ENCODE results near the gene NADSYN1. TPM values are rescaled to one million over a fixed set of nuclear protein-coding genes. Genes with fewer than 3 reads are reported as not detected.
"Not testable (repeated sequence)": the region's sequence is repeated elsewhere in the genome, so short reads cannot be mapped to it uniquely, and the experiment has no call there.

Gene NADSYN1
- total RNA-seq, 2 donors from 2014 or later, result 99.7 to 114 TPM

DNA sequence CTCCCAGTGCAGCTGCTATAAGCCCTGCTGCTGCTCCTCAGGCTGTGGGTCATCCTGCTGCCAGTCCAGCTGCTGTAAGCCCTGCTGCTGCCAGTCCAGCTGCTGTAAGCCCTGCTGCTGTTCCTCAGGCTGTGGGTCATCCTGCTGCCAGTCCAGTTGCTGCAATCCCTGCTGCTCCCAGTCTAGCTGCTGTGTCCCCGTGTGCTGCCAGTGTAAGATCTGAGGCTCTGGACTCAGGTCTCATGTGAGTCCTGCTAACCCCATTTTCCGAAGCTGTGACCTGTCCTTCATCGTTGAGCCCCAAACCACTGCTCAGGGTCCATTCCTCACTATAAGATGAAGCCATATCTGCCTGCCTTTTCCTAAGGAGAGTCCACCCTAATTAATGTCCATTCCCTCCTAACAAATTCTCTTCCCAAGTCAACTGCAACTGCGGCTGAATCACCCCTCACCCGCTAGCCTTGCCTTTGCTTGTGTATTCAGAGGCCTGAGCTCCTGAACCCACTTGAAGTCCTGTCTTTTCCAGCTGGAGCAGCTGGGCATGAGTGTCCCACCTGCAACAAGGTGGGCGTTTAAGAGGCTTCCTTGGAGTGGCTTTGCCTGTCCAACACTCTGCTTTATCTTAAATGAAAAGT is 74.7 kb downstream of the NADSYN1 start:
- Mint-ChIP-seq H3K4me1 (no peaks in the 10 kb centered on the region), H3K36me3 (ENCODE audit: low read depth) (no peaks in the 10 kb centered on the region), H3K27me3 (peaks cover 21% of the 10 kb centered on the region), H3K27ac (no peak overlapping the region), H3K4me3 (no peak overlapping the region)
- no peak for ATAC-seq
- DNase-seq, result no peak
- no peaks in the 10 kb centered on the region for H3K9me3 ChIP-seq (ENCODE audit: control insufficient read depth, low read length, poor library complexity, severe bottlenecking)

GRCh38 chr11:71530602-71531001 is 77.6 kb downstream of the NADSYN1 start:
- peak; percentile 44 for ATAC-seq
- Mint-ChIP-seq H3K4me1 (no peaks in the 10 kb centered on the region), H3K27ac (no peak overlapping the region), H3K4me3 (no peak overlapping the region), H3K27me3 (peaks cover 20% of the 10 kb centered on the region), H3K36me3 (ENCODE audit: low read depth) (no peaks in the 10 kb centered on the region)
- no peaks in the 10 kb centered on the region for H3K9me3 ChIP-seq (ENCODE audit: control insufficient read depth, low read length, poor library complexity, severe bottlenecking)
- no peak for DNase-seq

DNA sequence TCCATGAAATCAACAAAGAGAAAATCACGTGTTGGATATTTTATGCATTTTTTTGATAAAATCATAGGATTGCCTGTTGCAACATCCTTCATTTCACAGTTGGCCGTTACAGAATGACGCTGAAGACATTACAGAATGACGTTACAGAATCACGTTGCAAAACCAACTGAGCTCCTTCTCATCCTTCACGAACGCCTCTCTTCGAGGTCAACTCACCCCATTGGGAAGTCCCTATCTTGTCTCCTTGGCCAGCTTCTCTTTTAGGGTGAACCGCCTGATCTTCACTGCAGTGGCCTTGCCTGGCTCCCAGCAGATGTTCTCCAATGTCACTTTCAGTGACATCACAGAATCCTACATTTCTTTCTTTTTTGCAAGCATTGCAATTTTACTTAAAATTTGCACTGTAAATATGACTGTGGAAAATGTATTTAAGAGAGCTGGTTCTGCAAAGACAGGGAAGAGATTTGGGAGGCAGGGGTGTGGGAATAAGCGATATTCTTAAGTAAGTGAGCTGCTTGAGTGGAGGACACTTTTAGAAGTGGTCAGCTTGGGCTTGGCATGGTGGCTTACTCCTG is 79.1 kb downstream of the NADSYN1 start:
- H3K27me3 Mint-ChIP-seq, result peaks cover 15% of the 10 kb centered on the region
- H3K4me1 Mint-ChIP-seq, result peaks cover 2% of the 10 kb centered on the region
- H3K9me3 ChIP-seq (ENCODE audit: control insufficient read depth, low read length, poor library complexity, severe bottlenecking), result no peaks in the 10 kb centered on the region
- no peak overlapping the region for H3K4me3 Mint-ChIP-seq
- no peak for ATAC-seq
- no peak overlapping the region for H3K27ac Mint-ChIP-seq
- peaks cover 5% of the 10 kb centered on the region for H3K36me3 Mint-ChIP-seq (ENCODE audit: low read depth)
- no peak for DNase-seq

DNA sequence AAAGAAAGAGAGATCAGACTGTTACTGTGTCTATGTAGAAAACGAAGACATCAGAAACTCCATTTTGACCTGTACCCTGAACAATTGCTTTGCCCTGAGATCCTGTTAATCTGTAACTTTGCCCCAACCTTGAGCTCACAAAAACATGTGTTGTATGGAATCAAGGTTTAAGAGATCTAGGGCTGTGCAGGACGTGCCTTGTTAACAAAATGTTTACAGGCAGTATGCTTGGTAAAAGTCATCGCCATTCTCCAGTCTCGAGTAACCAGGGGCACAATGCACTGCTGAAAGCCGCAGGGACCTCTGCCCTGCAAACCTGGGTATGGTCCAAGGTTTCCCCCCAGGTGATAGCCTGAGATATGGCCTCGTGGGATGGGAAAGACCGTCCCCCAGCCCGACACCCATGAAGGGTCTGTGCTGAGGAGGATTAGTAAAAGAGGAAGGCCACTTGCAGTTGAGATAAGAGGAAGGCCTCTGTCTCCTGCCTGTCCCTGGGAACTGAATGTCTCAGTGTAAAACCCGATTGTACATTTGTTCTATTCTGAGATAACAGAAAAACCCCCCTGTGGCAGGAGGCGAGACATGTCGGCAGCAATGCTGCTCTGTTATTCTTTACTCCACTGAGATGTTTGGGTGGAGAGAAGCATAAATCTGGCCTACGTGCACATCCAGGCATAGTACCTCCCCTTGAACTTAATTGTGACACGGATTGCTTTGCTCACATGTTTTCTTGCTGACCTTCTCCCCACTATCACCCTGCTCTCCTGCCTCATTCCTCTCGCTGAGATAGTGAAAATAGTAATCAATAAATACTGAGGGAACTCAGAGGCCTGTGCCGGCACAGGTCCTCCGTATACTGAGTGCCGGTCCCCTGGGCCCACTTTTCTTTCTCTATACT is 82.0 kb downstream of the NADSYN1 start:
- not testable (repeated sequence) for ATAC-seq

GRCh38 chr11:71535825-71536224 is 82.8 kb downstream of the NADSYN1 start:
- ATAC-seq (no peak), DNase-seq (no peak)
- peaks cover 8% of the 10 kb centered on the region for H3K36me3 Mint-ChIP-seq (ENCODE audit: low read depth)

More for the DNA sequence above, 82.0 kb downstream of the NADSYN1 start:
- not testable (repeated sequence) for H3K27ac Mint-ChIP-seq; H3K9me3 ChIP-seq (ENCODE audit: control insufficient read depth, low read length, poor library complexity, severe bottlenecking); H3K36me3 Mint-ChIP-seq (ENCODE audit: low read depth); H3K4me1 Mint-ChIP-seq; DNase-seq; H3K4me3 Mint-ChIP-seq
- peaks cover 25% of the 10 kb centered on the region for H3K27me3 Mint-ChIP-seq

GRCh38 chr11:71537537-71537936 is 84.5 kb downstream of the NADSYN1 start:
- H3K36me3 Mint-ChIP-seq (ENCODE audit: low read depth), result peaks cover 11% of the 10 kb centered on the region
- no peak for ATAC-seq
- DNase-seq, result no peak
- no peak overlapping the region for H3K27ac Mint-ChIP-seq
- peaks cover 25% of the 10 kb centered on the region for H3K27me3 Mint-ChIP-seq
- H3K9me3 ChIP-seq (ENCODE audit: control insufficient read depth, low read length, poor library complexity, severe bottlenecking), result no peaks in the 10 kb centered on the region
- peaks cover 3% of the 10 kb centered on the region for H3K4me1 Mint-ChIP-seq
- no peak overlapping the region for H3K4me3 Mint-ChIP-seq

More at GRCh38 chr11:71535825-71536224, 82.8 kb downstream of the NADSYN1 start:
- peaks cover 20% of the 10 kb centered on the region for H3K27me3 Mint-ChIP-seq
- peaks cover 3% of the 10 kb centered on the region for H3K4me1 Mint-ChIP-seq
- peak overlapping the region; percentile 15 for H3K4me3 Mint-ChIP-seq
- no peak overlapping the region for H3K27ac Mint-ChIP-seq
- H3K9me3 ChIP-seq (ENCODE audit: control insufficient read depth, low read length, poor library complexity, severe bottlenecking), result no peaks in the 10 kb centered on the region

GRCh38 chr11:71537977-71538665 is 85.1 kb downstream of the NADSYN1 start, which contains the start of gene KRTAP5-8:
Gene KRTAP5-8 (plus strand): TSS chr11:71538025. CDS start chr11:71538056, 31 bp downstream.
- DNase-seq; H3K27ac Mint-ChIP-seq; ATAC-seq; H3K4me1 Mint-ChIP-seq; H3K4me3 Mint-ChIP-seq; H3K9me3 ChIP-seq (ENCODE audit: control insufficient read depth, low read length, poor library complexity, severe bottlenecking): not testable (repeated sequence)
- Mint-ChIP-seq H3K27me3 (peaks cover 30% of the 10 kb centered on the region), H3K36me3 (ENCODE audit: low read depth) (peaks cover 11% of the 10 kb centered on the region)

DNA sequence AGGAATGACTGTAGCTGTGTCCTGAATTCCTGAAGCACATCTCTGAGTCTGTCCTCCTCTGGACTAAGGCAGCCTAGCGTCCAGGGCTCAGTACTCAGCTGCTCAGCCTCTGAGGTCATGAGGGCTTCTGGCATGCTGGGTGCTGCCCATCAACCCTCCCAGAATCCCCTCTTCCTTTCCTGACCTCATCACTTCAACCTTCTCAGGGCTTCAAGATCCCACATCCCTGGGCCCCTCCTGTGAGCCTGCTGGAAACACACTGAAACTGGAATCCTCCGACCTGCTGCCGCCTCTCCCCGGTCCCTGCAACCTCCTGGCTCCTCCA is 85.6 kb downstream of the NADSYN1 start:
- H3K36me3 Mint-ChIP-seq (ENCODE audit: low read depth), result peaks cover 11% of the 10 kb centered on the region
- H3K27me3 Mint-ChIP-seq, result peaks cover 36% of the 10 kb centered on the region
- peaks cover 8% of the 10 kb centered on the region for H3K4me1 Mint-ChIP-seq
- DNase-seq (no peak), ATAC-seq (no peak)
- no peak overlapping the region for H3K27ac Mint-ChIP-seq
- no peaks in the 10 kb centered on the region for H3K9me3 ChIP-seq (ENCODE audit: control insufficient read depth, low read length, poor library complexity, severe bottlenecking)
- no peak overlapping the region for H3K4me3 Mint-ChIP-seq

GRCh38 chr11:71539017-71539416 is 86.0 kb downstream of the NADSYN1 start:
- H3K9me3 ChIP-seq (ENCODE audit: control insufficient read depth, low read length, poor library complexity, severe bottlenecking), result no peaks in the 10 kb centered on the region
- Mint-ChIP-seq H3K27ac (no peak overlapping the region), H3K4me1 (peaks cover 8% of the 10 kb centered on the region), H3K4me3 (no peak overlapping the region), H3K36me3 (ENCODE audit: low read depth) (peaks cover 11% of the 10 kb centered on the region), H3K27me3 (peaks cover 36% of the 10 kb centered on the region)
- DNase-seq, result no peak
- ATAC-seq, result no peak

- H3K4me3 Mint-ChIP-seq; ATAC-seq; H3K4me1 Mint-ChIP-seq; H3K27ac Mint-ChIP-seq; H3K9me3 ChIP-seq (ENCODE audit: control insufficient read depth, low read length, poor library complexity, severe bottlenecking); DNase-seq: not testable (repeated sequence)
- H3K36me3 Mint-ChIP-seq (ENCODE audit: low read depth), result peaks cover 11% of the 10 kb centered on the region
- H3K27me3 Mint-ChIP-seq, result peaks cover 38% of the 10 kb centered on the region
Measured at GRCh38 chr11:71539971-71540370, 87.0 kb downstream of the NADSYN1 start.

DNA sequence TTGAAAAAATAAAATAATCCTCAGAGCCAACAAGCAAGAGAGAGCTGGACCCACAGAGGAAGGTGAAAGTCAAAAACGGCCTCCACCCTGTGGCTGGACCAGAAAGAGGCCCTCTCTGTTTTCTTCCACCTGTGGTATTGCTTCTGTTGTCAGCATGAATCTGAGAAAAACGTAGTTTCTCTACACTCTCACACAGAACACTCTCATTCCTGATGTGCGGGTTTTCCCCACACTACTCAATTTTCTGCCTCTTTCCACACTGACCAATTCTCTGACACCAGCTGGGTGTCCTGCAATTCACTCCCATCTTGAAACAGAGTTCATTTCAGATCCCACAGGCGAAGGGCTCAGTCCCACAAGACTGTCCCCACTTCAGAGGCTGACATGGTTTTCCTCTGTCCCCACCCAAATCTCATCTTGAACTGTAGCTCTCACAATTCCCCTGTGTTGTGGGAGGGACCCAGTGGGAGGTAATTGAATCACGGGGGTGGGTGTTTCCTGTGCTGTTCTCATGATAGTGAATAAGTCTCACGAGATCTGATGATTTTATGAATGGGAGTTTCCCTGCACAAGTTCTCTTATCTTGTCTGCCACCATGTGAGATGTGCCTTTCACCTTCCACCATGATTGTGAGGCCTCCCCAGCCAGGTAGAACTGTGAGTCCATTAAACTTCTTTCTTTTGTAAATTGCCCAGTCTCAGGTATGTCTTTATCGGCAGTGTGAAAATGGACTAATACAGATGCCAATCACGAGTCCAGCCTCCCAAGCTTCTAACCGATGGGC is 87.7 kb downstream of the NADSYN1 start:
- H3K27ac Mint-ChIP-seq; H3K4me3 Mint-ChIP-seq; H3K9me3 ChIP-seq (ENCODE audit: control insufficient read depth, low read length, poor library complexity, severe bottlenecking); H3K4me1 Mint-ChIP-seq; ATAC-seq; DNase-seq: not testable (repeated sequence)
- Mint-ChIP-seq H3K36me3 (ENCODE audit: low read depth) (peaks cover 11% of the 10 kb centered on the region), H3K27me3 (peaks cover 41% of the 10 kb centered on the region)

GRCh38 chr11:71542382-71542781 is 89.4 kb downstream of the NADSYN1 start:
- ATAC-seq (no peak), DNase-seq (no peak)
- Mint-ChIP-seq H3K36me3 (ENCODE audit: low read depth) (peaks cover 6% of the 10 kb centered on the region), H3K4me3 (no peak overlapping the region), H3K27me3 (peaks cover 44% of the 10 kb centered on the region), H3K4me1 (peaks cover 5% of the 10 kb centered on the region), H3K27ac (no peak overlapping the region)
- H3K9me3 ChIP-seq (ENCODE audit: control insufficient read depth, low read length, poor library complexity, severe bottlenecking), result no peaks in the 10 kb centered on the region

Measured in T-helper 17 cell (primary cell).